HepG2 (cell line): Measurements from ENCODE around the gene MPV17L. TPM values are rescaled to one million over a fixed set of nuclear protein-coding genes. Genes with fewer than 3 reads are reported as not detected.
"Not testable (repeated sequence)": the region's sequence is repeated elsewhere in the genome, so short reads cannot be mapped to it uniquely, and the experiment has no call there.

ENCODE experiments used
- BHLHE40 ChIP-seq: IDR thresholded peaks from 2 replicates; pipeline ENCODE4 v1.6.1; 2011; ENCODE audit warnings: low read length, improper control_type of control experiment
- KAT8 ChIP-seq: IDR thresholded peaks from 2 replicates; pipeline ENCODE4 v1.6.1; 2016; ENCODE audit warnings: missing genetic modification reagents, missing compliant biosample characterization
- KLF13 ChIP-seq: sonication (generic); formaldehyde crosslinking; IDR thresholded peaks from 2 replicates; pipeline ENCODE4 v1.4.0; 2020; ENCODE audit warnings: mild to moderate bottlenecking, missing genetic modification reagents
- TBX2 ChIP-seq: sonication (generic); formaldehyde crosslinking; IDR thresholded peaks from 2 replicates; pipeline ENCODE4 v1.5.0; 2020; ENCODE audit warnings: missing genetic modification reagents, mild to moderate bottlenecking, borderline replicate concordance
- TGIF2 ChIP-seq: IDR thresholded peaks from 2 replicates; pipeline ENCODE4 v1.6.1; 2016; ENCODE audit warnings: control low read depth, missing compliant biosample characterization
- ZFX ChIP-seq: sonication (generic); formaldehyde crosslinking; IDR thresholded peaks from 2 replicates; pipeline ENCODE4 v1.4.0; 2020; ENCODE audit warnings: mild to moderate bottlenecking, low read depth, missing genetic modification reagents, moderate library complexity
- ZNF230 ChIP-seq: sonication (generic); formaldehyde crosslinking; IDR thresholded peaks from 2 replicates; pipeline ENCODE4 v1.4.0; 2020; ENCODE audit warnings: mild to moderate bottlenecking, missing genetic modification reagents
- ZNF766 ChIP-seq: sonication (generic); formaldehyde crosslinking; IDR thresholded peaks from 2 replicates; pipeline ENCODE4 v1.5.0; 2020; ENCODE audit warnings: missing genetic modification reagents, borderline replicate concordance
- polyA plus RNA-seq, 8 experiments: library from polyadenylated mRNA; depleted of rRNA in 3 of 8; stranded (reverse) in 7 of 8; unstranded in 1 of 8; fragments of >200 nt; fragmentation: Illumina TruSeq in 4 of 8; extraction: Trizol in 4 of 8; gene quantifications; 2 replicates each; pipeline versions ENCODE4 v1.2.1 to v1.2.3, GENCODE V29; 2011 to 2016; ENCODE audit warnings: low read depth in 4 of 8, missing spikeins in 1 of 8, mixed read lengths in 1 of 8; ENCODE audit not compliant: insufficient read depth in 1 of 8
- total RNA-seq, 5 experiments: library from RNA; depleted of rRNA; stranded (reverse); fragments of >200 nt; fragmentation: Illumina TruSeq; extraction: Trizol; gene quantifications; 2 replicates each; pipeline ENCODE4 v1.2.3, GENCODE V29; 2016; ENCODE audit warnings: low read depth in 1 of 5
- TF ChIP-seq, protein P1 (sequence below): sonication (generic); formaldehyde crosslinking; IDR thresholded peaks from 2 replicates; pipeline ENCODE4 v1.5.0; 2020; ENCODE audit warnings: mild to moderate bottlenecking, missing genetic modification reagents
- TF ChIP-seq, protein P2 (sequence below): sonication (generic); formaldehyde crosslinking; IDR thresholded peaks from 2 replicates; pipeline ENCODE4 v1.8.0; 2023; ENCODE audit warnings: mild to moderate bottlenecking, missing genetic modification reagents
- TF ChIP-seq, protein P3 (sequence below): sonication (generic); formaldehyde crosslinking; IDR thresholded peaks from 2 replicates; pipeline ENCODE4 v1.8.0; 2022; ENCODE audit warnings: mild to moderate bottlenecking, missing genetic modification reagents, moderate library complexity
- TF ChIP-seq, protein P4 (sequence below), 2 experiments: sonication (generic) in 1 of 2; formaldehyde crosslinking in 1 of 2; IDR thresholded peaks; 2 replicates each; pipeline versions ENCODE4 v1.4.0 to v1.6.1; 2016 to 2020; ENCODE audit warnings: borderline replicate concordance in 1 of 2, low read depth in 1 of 2, mild to moderate bottlenecking in 1 of 2, missing genetic modification reagents in 1 of 2
- TF ChIP-seq, protein P5 (sequence below): sonication (generic); formaldehyde crosslinking; IDR thresholded peaks from 2 replicates; pipeline ENCODE4 v1.5.1; 2020; ENCODE audit warnings: mild to moderate bottlenecking, missing genetic modification reagents, borderline replicate concordance

MPV17L gene
- total and polyA plus RNA-seq, 2 of the 13 experiments (the other 11 are each of a cell fraction or from before 2014, with no cell fraction given): 34.7 to 63.8 TPM

DNA sequence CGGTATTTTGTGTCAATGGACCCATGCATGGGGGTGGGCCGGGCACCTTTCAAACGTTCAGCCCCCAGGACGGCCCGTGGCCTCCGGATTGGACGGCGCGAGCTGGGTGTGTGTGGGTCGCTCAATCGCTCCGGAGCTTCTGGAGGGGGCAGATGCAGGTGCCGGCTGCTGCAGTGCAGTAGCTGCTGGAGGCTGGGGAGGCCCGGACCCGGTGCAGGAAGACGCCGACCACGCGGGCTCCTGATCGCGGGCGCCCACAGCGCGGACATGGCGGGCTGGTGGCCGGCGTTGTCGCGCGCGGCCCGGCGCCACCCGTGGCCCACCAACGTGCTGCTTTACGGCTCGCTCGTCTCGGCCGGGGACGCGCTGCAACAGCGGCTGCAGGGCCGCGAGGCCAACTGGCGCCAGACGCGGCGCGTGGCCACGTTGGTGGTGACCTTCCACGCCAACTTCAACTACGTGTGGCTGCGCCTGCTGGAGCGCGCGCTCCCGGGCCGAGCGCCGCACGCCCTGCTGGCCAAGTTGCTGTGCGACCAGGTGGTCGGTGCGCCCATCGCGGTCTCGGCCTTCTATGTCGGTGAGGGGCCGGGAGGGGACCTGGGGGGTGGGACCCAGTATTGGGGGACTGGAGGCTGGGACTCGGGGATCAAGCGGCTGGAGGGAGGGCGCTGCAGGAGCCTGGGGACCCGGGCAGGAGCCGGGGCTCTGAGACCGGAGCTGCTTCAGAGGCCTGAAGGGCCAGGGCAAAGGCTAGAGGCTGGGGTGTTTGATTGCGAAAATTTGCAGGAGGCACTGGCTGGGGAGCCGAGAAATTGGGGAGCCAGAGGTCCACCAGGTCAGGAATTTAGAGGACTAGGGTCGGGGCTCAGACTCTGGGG, at the start of gene MPV17L (continued):
- TF ChIP-seq, protein P1, sequence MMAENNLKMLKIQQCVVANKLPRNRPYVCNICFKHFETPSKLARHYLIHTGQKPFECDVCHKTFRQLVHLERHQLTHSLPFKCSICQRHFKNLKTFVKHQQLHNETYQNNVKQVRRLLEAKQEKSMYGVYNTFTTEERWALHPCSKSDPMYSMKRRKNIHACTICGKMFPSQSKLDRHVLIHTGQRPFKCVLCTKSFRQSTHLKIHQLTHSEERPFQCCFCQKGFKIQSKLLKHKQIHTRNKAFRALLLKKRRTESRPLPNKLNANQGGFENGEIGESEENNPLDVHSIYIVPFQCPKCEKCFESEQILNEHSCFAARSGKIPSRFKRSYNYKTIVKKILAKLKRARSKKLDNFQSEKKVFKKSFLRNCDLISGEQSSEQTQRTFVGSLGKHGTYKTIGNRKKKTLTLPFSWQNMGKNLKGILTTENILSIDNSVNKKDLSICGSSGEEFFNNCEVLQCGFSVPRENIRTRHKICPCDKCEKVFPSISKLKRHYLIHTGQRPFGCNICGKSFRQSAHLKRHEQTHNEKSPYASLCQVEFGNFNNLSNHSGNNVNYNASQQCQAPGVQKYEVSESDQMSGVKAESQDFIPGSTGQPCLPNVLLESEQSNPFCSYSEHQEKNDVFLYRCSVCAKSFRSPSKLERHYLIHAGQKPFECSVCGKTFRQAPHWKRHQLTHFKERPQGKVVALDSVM: peak; percentile 89
- TF ChIP-seq KLF13 (CRISPR knock-in tag) (0 out of 2 replicates have a peak, but pooled peaks have one; percentile 85), TGIF2 (CRISPR knock-in tag) (peak; percentile 90), BHLHE40 (peak; percentile 41), KAT8 (CRISPR knock-in tag) (peak; percentile 23; the same call in 1 of the 2 replicates), ZNF230 (CRISPR knock-in tag) (peak; percentile 98), TBX2 (peak; percentile 14; the same call in 1 of the 2 replicates), ZNF766 (CRISPR knock-in tag) (peak; percentile 87; the same call in 1 of the 2 replicates), ZFX (CRISPR knock-in tag) (peak; percentile 96)
- TF ChIP-seq, protein P2, sequence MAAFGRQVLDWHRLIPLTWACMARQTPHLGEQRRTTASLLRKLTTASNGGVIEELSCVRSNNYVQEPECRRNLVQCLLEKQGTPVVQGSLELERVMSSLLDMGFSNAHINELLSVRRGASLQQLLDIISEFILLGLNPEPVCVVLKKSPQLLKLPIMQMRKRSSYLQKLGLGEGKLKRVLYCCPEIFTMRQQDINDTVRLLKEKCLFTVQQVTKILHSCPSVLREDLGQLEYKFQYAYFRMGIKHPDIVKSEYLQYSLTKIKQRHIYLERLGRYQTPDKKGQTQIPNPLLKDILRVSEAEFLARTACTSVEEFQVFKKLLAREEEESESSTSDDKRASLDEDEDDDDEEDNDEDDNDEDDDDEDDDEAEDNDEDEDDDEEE: peak; percentile 73; the same call in 1 of the 2 replicates
- TF ChIP-seq, protein P3, sequence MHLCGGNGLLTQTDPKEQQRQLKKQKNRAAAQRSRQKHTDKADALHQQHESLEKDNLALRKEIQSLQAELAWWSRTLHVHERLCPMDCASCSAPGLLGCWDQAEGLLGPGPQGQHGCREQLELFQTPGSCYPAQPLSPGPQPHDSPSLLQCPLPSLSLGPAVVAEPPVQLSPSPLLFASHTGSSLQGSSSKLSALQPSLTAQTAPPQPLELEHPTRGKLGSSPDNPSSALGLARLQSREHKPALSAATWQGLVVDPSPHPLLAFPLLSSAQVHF (CRISPR knock-in tag): peak; percentile 76
- TF ChIP-seq, protein P4, sequence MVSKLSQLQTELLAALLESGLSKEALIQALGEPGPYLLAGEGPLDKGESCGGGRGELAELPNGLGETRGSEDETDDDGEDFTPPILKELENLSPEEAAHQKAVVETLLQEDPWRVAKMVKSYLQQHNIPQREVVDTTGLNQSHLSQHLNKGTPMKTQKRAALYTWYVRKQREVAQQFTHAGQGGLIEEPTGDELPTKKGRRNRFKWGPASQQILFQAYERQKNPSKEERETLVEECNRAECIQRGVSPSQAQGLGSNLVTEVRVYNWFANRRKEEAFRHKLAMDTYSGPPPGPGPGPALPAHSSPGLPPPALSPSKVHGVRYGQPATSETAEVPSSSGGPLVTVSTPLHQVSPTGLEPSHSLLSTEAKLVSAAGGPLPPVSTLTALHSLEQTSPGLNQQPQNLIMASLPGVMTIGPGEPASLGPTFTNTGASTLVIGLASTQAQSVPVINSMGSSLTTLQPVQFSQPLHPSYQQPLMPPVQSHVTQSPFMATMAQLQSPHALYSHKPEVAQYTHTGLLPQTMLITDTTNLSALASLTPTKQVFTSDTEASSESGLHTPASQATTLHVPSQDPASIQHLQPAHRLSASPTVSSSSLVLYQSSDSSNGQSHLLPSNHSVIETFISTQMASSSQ (IDR thresholded peaks at IDR 0.05; ENCODE audit: low read depth): not testable (repeated sequence)
- TF ChIP-seq, protein P4 (CRISPR knock-in tag; IDR thresholded peaks at IDR 0.05; ENCODE audit: borderline replicate concordance): peak; percentile 76
- TF ChIP-seq, protein P5, sequence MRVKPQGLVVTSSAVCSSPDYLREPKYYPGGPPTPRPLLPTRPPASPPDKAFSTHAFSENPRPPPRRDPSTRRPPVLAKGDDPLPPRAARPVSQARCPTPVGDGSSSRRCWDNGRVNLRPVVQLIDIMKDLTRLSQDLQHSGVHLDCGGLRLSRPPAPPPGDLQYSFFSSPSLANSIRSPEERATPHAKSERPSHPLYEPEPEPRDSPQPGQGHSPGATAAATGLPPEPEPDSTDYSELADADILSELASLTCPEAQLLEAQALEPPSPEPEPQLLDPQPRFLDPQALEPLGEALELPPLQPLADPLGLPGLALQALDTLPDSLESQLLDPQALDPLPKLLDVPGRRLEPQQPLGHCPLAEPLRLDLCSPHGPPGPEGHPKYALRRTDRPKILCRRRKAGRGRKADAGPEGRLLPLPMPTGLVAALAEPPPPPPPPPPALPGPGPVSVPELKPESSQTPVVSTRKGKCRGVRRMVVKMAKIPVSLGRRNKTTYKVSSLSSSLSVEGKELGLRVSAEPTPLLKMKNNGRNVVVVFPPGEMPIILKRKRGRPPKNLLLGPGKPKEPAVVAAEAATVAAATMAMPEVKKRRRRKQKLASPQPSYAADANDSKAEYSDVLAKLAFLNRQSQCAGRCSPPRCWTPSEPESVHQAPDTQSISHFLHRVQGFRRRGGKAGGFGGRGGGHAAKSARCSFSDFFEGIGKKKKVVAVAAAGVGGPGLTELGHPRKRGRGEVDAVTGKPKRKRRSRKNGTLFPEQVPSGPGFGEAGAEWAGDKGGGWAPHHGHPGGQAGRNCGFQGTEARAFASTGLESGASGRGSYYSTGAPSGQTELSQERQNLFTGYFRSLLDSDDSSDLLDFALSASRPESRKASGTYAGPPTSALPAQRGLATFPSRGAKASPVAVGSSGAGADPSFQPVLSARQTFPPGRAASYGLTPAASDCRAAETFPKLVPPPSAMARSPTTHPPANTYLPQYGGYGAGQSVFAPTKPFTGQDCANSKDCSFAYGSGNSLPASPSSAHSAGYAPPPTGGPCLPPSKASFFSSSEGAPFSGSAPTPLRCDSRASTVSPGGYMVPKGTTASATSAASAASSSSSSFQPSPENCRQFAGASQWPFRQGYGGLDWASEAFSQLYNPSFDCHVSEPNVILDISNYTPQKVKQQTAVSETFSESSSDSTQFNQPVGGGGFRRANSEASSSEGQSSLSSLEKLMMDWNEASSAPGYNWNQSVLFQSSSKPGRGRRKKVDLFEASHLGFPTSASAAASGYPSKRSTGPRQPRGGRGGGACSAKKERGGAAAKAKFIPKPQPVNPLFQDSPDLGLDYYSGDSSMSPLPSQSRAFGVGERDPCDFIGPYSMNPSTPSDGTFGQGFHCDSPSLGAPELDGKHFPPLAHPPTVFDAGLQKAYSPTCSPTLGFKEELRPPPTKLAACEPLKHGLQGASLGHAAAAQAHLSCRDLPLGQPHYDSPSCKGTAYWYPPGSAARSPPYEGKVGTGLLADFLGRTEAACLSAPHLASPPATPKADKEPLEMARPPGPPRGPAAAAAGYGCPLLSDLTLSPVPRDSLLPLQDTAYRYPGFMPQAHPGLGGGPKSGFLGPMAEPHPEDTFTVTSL: peak; percentile 46; the same call in 1 of the 2 replicates
